Endothelial cell of umbilical vein (primary cell): Measurements from ENCODE around the gene MRPL48. TPM values are rescaled to one million over a fixed set of nuclear protein-coding genes. Genes with fewer than 3 reads are reported as not detected.

ENCODE experiments used
- BruUV-seq: library from RNA; stranded (reverse); fragments of 400-500 nt; replicated peaks from 2 replicates; lab custom pipeline; 2021; lab: Mats Ljungman, UMichigan
- CTCF ChIA-PET: fragments of 300-600, 350-600 bp; sonication (Branson Sonifier 250); formaldehyde crosslinking; loops from one replicate; lab custom pipeline; 2021; ENCODE audit warnings: antibody characterized with exemption, inconsistent platforms; lab: Charles Lee
- POLR2A ChIA-PET: fragments of 300-600, 350-600 bp; sonication (Branson Sonifier 250); formaldehyde crosslinking; loops from one replicate; lab custom pipeline; 2021; ENCODE audit warnings: antibody characterized with exemption, inconsistent platforms; lab: Charles Lee
- DNase-seq: peaks from one replicate; pipeline ENCODE4 v3.0.0-alpha.2; 2011; ENCODE audit warnings: low read depth, low spot score
- FAIRE-seq: peaks from 2 replicates; lab custom pipeline; 2011; peaks lifted over from hg19 to GRCh38; lab: Jason Lieb, UNC
- H2AFZ ChIP-seq: 2 replicates; pipeline ENCODE4 v1.6.0; 2012; ENCODE audit warnings: low read depth, low read length, control low read depth, inconsistent platforms
- H3K27ac ChIP-seq: 2 replicates; pipeline ENCODE4 v1.5.1; 2011; ENCODE audit warnings: low read depth, mild to moderate bottlenecking, control low read depth, low read length, moderate library complexity; ENCODE audit not compliant: insufficient read depth
- H3K27me3 ChIP-seq, 2 experiments: 2 replicates each; pipeline versions ENCODE4 v1.6.0 to v1.6.1; 2011; ENCODE audit warnings: low read length in 2 of 2, mixed read lengths in 1 of 2; ENCODE audit not compliant: control insufficient read depth in 2 of 2, insufficient read depth in 2 of 2
- H3K36me3 ChIP-seq, 2 experiments: 2 replicates in 1 of 2; 3 replicates in 1 of 2; pipeline ENCODE4 v1.5.1; 2011; ENCODE audit warnings: low read length in 2 of 2, mild to moderate bottlenecking in 1 of 2, moderate library complexity in 1 of 2; ENCODE audit not compliant: control insufficient read depth in 2 of 2, insufficient read depth in 2 of 2; ENCODE audit errors: extremely low read depth in 1 of 2
- H3K4me1 ChIP-seq: 3 replicates; pipeline ENCODE4 v1.5.1; 2011; ENCODE audit warnings: mild to moderate bottlenecking, low read length; ENCODE audit not compliant: control insufficient read depth, insufficient read depth; ENCODE audit errors: extremely low read depth
- H3K4me2 ChIP-seq: 2 replicates; pipeline ENCODE4 v1.6.1; 2011; ENCODE audit warnings: low read length, control low read depth, mixed read lengths; ENCODE audit not compliant: insufficient read depth
- H3K4me3 ChIP-seq, 3 experiments: fragments of 200-600 bp in 1 of 3; sonication (generic), shearing (Covaris generic) in 1 of 3; replicated peaks in 1 of 3; 2 replicates each; pipeline ENCODE4 v1.5.1; 2011 to 2016; ENCODE audit warnings: control low read depth in 3 of 3, low read length in 3 of 3, mild to moderate bottlenecking in 2 of 3, inconsistent platforms in 1 of 3, low read depth in 1 of 3, moderate library complexity in 1 of 3; ENCODE audit not compliant: insufficient read depth in 1 of 3
- H3K79me2 ChIP-seq: 2 replicates; pipeline ENCODE4 v1.6.0; 2012; ENCODE audit warnings: low read length, inconsistent platforms; ENCODE audit not compliant: control insufficient read depth, insufficient read depth
- H3K9ac ChIP-seq: replicated peaks from 2 replicates; pipeline ENCODE3; 2011; ENCODE audit warnings: low read length, control low read depth; ENCODE audit not compliant: insufficient read depth; ENCODE audit errors: extremely low read depth
- H3K9me1 ChIP-seq: replicated peaks from 3 replicates; pipeline ENCODE4 v1.6.0; 2011; ENCODE audit warnings: mild to moderate bottlenecking, low read length; ENCODE audit not compliant: control insufficient read depth, insufficient read depth; ENCODE audit errors: extremely low read depth
- H3K9me3 ChIP-seq: replicated peaks from 2 replicates; pipeline ENCODE4 v1.5.1; 2012; ENCODE audit warnings: low read length, inconsistent platforms; ENCODE audit not compliant: control insufficient read depth, insufficient read depth
- H4K20me1 ChIP-seq: replicated peaks from 2 replicates; pipeline ENCODE3; 2011; ENCODE audit warnings: mild to moderate bottlenecking, low read length; ENCODE audit not compliant: control insufficient read depth, insufficient read depth; ENCODE audit errors: extremely low read depth
- CTCF ChIP-seq, 2 donors: IDR thresholded peaks; 1 replicate in 1 of 2; 2 replicates in 1 of 2; pipeline ENCODE4 v1.5.1; 2011; ENCODE audit warnings: low read length in 2 of 2, mild to moderate bottlenecking in 2 of 2, moderate library complexity in 2 of 2, control low read depth in 1 of 2, inconsistent platforms in 1 of 2, low read depth in 1 of 2; ENCODE audit not compliant: insufficient read depth in 1 of 2; ENCODE audit errors: extremely low read depth in 1 of 2
- FOS ChIP-seq: IDR thresholded peaks from 2 replicates; pipeline ENCODE4 v1.6.1; 2011; ENCODE audit warnings: mild to moderate bottlenecking, low read length, moderate library complexity, borderline replicate concordance; ENCODE audit not compliant: insufficient read depth
- GATA2 ChIP-seq: IDR thresholded peaks from 2 replicates; pipeline ENCODE4 v1.7.0; 2011; ENCODE audit warnings: low read depth, mild to moderate bottlenecking, moderate library complexity, mixed read lengths, low read length; ENCODE audit not compliant: insufficient read length, insufficient read depth
- MAX ChIP-seq: IDR thresholded peaks from 2 replicates; pipeline ENCODE4 v1.6.1; 2011; ENCODE audit not compliant: insufficient read depth, insufficient read length
- MYC ChIP-seq: IDR thresholded peaks from one replicate; pipeline ENCODE4 v1.6.1; 2011; ENCODE audit warnings: mild to moderate bottlenecking, low read depth, low read length
- dilution Hi-C: fragments of 300-500 bp; cut with MboI; formaldehyde crosslinking; loops from one replicate; pipeline ENCODE4 v1.15.0; 2019; ENCODE audit warnings: low sequenced_read_pairs; ENCODE audit not compliant: extremely low pct_ligation_motif_present
- intact Hi-C: fragments of 100-400 bp; cut with micrococcal nuclease; formaldehyde crosslinking; loops from one replicate; pipeline ENCODE4 v1.10.0; 2022
- polyA plus RNA-seq, 4 experiments: library from polyadenylated mRNA; depleted of rRNA in 3 of 4; stranded (reverse) in 3 of 4; unstranded in 1 of 4; fragments of >200 nt; gene quantifications; 2 replicates each; pipeline versions ENCODE4 v1.2.1 to v1.2.3, GENCODE V29; 2011 to 2012; ENCODE audit warnings: missing spikeins in 1 of 4
- total RNA-seq: library from RNA; stranded (reverse); gene quantifications from 2 replicates; pipeline ENCODE4 v1.2.3, GENCODE V29; 2021

The MRPL48 gene
- total and polyA plus RNA-seq, 2 donors (not counting 3 experiments of a cell fraction or from before 2014, with no cell fraction given): 25.0 to 38.3 TPM

GRCh38 chr11:73866095-73866579 is 78.5 kb downstream of the MRPL48 start:
- BruUV-seq: no TSS peak
- H3K36me3 ChIP-seq: peaks cover 2% of the 10 kb centered on the region in 2 experiments
- FAIRE-seq (no peak), DNase-seq (no peak)
- intact Hi-C loops (no loop called here), dilution Hi-C loops (no loop called here)
- ChIA-PET CTCF (interaction anchor here (1.1 to 1.6 kb wide), 3 partner anchors 18 to 65 kb away, joined by 3 to 4 read pairs (median 3); no protein-coding TSS in a partner anchor), POLR2A (interaction anchor here (0.6 kb wide), 1 partner anchor 69 kb away, joined by 6 read pairs; no protein-coding TSS in a partner anchor)
- H3K9me1 ChIP-seq: no peaks in the 10 kb centered on the region
- peak overlapping the region; percentile 17 for H3K27ac ChIP-seq
- TF ChIP-seq CTCF (IDR thresholded peaks at IDR 0.05; ENCODE audit: extremely low read depth in 1 of 2, insufficient read depth in 1 of 2, low read depth in 1 of 2, low read length in 2 of 2) (no peak), GATA2 (no peak), FOS (no peak), MAX (no peak), MYC (no peak)
- no peaks in the 10 kb centered on the region for H3K27me3 ChIP-seq
- no peak overlapping the region for H3K4me3 ChIP-seq
- H3K4me1 ChIP-seq: peaks cover 11% of the 10 kb centered on the region
- H3K9ac ChIP-seq: no peak overlapping the region
- no peak overlapping the region for H2AFZ ChIP-seq
- H3K4me2 ChIP-seq: no peak overlapping the region
- H3K9me3 ChIP-seq: no peaks in the 10 kb centered on the region
- no peaks in the 10 kb centered on the region for H4K20me1 ChIP-seq
- H3K79me2 ChIP-seq: no peaks in the 10 kb centered on the region
